Astrocyte of the hippocampus (primary cell): ENCODE results near the gene VPS41.
A peak's percentile ranks its signal among the peaks of the same experiment; 100 is the strongest.
"Not testable (repeated sequence)": the region's sequence is repeated elsewhere in the genome, so short reads cannot be mapped to it uniquely, and the experiment has no call there.

Source experiments
- DNase-seq: peaks from one replicate; pipeline ENCODE4 v3.0.0; 2011; ENCODE audit warnings: low read depth, low spot score

VPS41 gene

DNA sequence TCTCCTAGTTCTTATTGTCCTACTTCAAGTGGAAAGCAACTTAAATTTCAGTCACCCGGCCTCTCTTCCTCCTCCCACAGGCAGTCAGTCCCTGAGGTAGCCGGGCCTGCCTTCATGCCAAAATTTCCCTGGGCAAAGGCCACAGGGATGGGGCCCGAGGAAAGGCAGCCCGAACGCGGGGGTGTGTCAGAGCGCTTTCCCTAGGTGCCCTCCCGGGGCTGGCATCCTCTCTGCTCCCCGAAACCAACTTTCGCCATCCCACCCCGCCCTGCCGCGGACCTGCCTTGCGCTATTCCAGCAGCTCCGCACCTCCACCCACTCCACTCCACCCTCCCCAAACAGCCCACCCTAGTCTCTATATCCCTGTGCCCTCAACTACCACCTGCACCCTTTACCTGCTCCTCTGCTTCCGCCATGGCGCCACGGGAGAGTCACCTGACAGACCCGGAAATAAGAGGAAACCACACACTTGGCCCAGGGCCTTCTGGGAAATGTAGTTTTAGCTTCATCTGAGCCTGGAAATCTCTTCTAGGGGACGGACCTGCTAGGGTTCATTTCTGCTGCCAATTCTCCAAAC is at the start of gene VPS41:
Gene VPS41, minus strand, starts transcription at position 433 of the 577 bp plus-strand sequence. Its CDS starts 17 bp downstream, at position 416.
- peak; percentile 86 for DNase-seq

DNA sequence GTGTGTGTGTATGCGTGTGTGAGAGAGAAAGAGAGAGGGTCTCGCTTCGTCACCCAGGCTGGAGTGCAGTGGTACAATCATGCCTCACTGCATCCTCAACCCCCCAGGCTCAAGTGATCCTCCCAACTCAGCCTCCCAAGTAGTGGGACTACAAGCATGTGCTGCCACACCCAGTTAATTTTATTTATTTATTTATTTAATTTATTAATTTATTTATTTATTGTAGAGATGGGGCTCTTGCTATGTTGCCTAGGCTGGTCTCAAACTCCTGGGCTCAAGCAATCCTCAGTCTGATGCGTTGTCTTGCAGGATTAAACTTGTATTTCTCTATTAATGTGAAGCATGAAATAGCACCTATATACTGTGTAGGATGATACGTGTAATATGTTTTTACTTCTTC is 46.9 kb upstream of the VPS41 start:
- no peak for DNase-seq

DNA sequence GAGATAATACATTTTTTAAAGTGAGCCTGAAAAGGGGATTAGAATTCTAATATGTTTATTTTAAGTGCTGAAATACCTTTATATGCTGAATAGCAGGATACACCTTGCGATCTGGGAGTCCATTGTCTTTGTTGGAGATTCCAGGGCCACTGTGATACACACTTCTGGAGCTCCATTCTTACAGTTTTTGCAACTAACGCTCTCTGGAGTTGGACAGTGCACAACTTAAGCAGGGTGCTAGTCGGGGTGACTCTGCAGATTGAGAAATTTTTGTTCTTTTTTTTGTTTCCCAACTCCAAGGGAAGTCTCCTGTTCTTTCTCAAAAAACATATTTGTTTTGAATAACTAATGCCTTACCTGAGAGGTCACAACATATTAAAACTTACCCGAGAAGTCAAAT is 45.0 kb upstream of the VPS41 start:
- DNase-seq: no peak

GRCh38 chr7:38953227-38953626 is 44.2 kb upstream of the VPS41 start:
- no peak for DNase-seq

GRCh38 chr7:38951213-38951612 is 42.2 kb upstream of the VPS41 start:
- no peak for DNase-seq

DNA sequence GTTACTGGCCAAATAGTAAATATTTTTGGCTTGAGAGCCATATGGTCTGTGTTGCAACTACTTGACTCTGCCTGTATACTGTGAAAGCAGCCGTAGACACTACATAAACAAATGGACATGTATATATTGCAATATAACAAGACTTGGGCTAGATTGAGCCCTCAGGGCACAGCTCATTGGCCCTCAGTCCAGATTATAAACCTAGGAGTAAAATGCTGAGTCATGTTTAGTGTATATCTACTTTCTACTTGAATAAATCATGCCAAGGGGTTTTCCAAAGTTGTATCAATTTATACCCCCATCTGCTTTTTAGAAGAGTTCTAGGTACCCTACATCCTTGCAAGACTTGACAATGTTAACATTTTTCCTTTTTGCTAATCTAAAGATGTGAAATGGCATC is 41.3 kb upstream of the VPS41 start:
- DNase-seq: no peak

DNA sequence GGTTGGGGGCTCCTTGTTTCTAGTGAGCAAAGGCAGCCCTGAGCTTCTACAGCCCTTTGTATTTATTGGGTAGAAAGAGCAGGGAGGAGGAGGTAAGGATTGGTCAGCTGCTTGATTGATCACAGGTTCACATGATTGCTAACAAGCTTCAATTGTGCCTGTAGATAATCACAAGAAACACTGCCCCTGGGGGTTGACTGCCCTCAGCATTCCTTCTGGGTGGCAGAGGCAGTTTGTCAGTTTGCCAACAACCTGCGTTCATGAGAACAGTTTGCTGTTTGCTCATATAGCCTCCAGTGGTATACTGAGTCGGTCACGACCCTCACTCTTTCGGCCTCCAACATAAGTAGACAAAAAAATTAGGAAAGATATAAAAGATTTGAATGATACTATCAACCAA is 38.5 kb upstream of the VPS41 start:
- DNase-seq: not testable (repeated sequence)

DNA sequence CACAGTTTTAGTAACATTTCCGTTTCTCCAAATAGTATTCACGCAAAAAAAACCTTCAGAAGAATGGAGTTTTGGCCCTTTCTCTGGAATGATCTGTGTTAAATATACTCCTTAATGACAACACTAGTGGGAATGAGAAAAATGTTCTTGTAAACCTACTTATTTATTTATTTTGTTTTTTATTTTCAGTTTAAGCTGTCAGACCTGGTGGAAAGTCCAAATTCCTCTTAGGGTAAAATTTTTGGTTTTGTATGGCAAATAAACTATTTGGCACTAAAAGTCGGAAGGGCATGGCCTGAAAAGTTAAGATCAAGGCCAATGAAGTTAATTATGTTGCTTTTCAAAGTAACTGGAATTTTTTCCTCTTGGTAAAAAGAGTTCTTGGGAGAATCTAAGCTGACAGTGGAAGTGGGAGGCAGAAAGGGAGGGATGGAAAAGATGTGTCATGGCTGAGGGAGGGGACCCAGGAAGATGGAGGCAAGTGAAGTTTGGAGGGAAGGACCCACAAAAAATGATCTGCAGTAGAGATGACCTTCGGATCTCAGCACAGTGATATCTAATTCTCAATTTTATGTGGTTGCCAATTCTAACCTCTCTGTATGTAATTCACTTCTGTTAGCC is 33.5 kb upstream of the VPS41 start:
- no peak for DNase-seq

DNA sequence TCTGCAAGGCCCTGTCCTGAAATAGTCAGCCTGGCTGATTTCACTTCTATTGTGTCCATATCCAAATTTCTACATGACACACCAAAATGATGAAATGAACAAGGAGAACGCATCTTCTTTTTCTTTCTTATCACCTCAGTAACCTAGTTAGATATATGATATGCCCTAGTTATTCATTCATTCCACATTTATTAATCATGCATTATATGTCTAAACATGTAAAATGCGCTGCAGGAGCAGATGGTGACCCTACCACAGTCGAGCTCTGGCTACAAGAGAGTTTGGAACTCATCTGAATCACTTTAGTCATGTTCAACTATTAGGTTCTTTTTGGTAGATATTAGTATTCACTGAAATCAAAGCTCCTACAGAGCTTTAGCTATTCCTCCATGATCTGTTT is 31.8 kb upstream of the VPS41 start:
- no peak for DNase-seq

DNA sequence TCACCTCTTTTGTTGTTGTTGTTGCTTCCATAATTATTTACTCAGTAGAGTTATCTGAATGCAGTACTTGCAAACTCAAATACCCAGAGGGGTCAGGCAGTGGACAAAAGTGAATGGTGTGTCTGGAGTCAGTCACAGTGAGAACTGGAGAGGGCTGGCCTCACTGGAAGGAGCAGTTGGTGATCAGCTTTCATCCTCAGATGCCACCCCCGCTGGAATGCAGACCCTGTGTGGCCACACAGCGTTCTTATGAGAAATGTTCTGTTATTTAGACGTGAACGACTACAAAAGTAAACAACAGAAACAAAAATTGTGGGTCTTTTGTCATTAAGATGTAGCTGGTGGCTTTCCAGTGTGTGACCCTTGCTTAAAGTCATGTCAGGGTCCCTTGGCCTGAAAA is 29.6 kb upstream of the VPS41 start:
- DNase-seq: no peak

DNA sequence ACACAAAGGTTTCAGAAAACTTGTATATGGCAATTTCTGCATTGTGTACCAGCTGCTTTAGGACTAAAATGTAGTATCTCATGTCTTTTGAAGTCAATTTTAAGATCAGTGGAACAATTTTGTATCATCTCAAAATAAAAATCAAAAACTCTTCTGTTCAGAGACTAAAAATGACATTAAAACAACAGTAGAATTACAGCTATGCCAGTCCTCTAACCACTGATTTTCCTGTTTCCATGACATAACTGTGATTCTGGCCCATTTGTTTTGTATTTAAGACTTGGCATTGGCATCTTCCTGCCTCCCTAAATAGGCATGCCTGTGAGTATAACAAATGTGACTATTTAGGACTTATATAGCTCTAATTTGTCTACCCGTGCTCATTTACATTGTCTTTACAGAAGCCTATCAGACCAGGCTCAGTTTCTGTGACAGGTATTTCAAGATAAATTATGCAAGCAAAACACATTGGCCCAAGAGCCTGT is 29.1 kb upstream of the VPS41 start:
- DNase-seq: no peak

GRCh38 chr7:38936641-38937040 is 27.6 kb upstream of the VPS41 start:
- DNase-seq: no peak

DNA sequence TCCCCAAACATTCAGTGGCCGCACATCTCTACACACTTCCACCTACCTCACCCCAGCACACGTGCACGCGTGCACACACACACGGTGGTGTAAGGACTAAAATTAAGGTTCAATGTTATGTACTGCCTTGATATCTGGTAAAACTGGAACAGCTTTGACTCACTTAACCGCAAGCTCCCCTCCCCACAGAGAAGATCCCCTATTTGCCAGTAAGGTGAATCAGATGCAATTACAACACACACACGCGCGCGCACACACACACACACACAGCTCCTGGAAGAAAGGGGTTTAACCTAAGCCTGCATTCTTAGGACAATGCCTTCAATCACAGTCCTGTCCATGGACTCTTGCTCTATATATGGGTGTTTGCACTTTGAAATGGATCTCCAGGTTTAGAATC is 25.5 kb upstream of the VPS41 start:
- no peak for DNase-seq

- no peak for DNase-seq
Observed at GRCh38 chr7:38934051-38934450, 25.1 kb upstream of the VPS41 start.

GRCh38 chr7:38932509-38933168 is 23.6 kb upstream of the VPS41 start:
- DNase-seq: peak; percentile 77

DNA sequence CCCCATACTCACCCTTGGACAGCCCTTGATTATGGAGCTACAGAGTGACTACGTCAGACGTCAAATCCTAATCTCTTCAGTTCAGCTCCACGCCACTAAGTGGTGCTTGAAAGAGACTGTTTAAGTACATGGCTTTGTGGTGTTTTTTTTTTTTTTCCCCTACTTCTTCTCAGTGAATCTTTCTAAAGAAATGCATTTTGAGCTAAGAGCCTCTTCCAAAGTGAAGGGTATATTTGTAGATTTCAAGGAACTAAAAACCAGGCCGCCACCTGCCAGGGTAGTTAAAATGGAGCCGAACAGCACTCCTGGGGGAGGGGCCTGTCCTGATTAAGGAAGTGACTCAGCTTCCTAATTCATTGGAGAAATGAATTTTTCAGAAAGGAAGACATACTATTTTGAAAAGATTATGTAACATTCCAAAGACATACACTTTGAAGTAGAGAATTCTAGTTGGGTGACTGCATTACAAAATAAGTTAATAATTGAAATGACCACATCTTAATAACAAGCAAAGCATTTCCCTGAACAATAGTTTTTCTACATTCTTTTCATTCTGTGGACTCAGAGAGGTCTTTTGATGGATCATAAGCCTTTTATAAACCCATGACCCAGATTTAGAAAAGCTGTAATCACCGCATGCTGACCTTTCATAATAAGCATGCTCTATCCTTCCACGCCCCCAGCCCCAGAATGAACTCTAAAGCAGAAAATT is 20.6 kb upstream of the VPS41 start:
- DNase-seq: peak; percentile 60

GRCh38 chr7:38928506-38928905 is 19.5 kb upstream of the VPS41 start:
- DNase-seq: no peak

GRCh38 chr7:38927751-38928150 is 18.8 kb upstream of the VPS41 start:
- DNase-seq: no peak

GRCh38 chr7:38920731-38921130 is 11.7 kb upstream of the VPS41 start:
- no peak for DNase-seq

DNA sequence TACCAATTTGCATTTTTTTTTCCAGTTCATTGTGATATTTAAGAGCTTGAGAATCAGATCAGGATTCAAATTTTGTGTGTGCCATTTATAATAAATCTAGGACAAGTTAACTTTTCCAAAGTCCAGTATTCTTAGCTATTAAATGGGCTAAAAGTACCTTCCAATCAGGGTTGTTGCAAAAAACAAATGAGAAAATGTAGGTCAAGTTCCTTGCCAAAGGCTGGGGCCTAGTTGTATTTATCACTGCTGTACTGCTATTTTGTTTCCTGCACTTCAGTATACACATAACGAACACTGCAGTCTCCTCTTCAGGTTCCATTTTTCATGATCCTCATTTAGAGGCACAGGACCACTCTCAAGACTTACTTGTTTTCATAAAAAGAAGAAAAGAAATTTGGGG is 7.4 kb upstream of the VPS41 start:
- DNase-seq: no peak

DNA sequence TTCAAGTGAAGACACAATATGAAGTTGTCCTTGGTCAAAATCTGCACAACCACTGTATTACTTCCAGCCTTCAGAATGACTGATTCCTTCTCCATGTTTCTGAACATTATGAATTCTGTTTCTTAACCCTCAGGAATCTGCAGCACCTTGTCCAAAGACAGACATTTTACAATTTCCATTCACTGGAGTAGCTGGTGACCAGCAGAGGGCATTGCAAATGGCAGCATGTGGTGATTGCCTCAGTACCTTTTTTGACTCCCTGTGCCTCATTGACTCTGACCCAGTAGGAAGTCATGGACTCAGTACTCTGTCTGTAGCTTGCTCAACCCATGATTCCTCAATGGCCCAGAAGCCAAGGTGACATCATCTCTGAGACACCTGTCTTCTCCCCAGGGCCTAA is 879 bp upstream of the VPS41 start:
- DNase-seq: no peak

DNA sequence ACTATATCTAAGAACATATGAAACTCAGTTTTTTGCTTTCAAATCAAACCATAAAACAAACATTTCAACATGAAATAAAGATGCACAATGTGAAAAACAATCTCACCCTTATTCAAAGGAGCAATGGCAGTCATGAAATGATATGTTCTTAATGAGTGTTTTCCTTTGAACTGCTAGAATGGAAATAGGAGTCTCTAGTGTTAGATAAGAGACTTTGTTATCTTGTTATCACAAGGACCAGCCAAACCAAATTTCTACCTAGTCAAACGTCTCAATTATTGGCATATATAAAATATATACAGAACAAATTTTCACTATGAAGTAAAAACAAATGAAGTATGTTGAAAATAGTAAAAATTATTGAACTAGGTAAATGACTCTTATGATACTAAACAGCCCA is 1.2 kb downstream of the VPS41 start:
- no peak for DNase-seq

GRCh38 chr7:38907066-38907465 is 1.9 kb downstream of the VPS41 start:
- DNase-seq: no peak
